H1 (cell line): ENCODE data around the gene BLTP3B. TPM values are rescaled to one million over a fixed set of nuclear protein-coding genes. Genes with fewer than 3 reads are reported as not detected.

ENCODE experiments used
- ASH2L ChIP-seq: fragments of 200-600, 300-600 bp; sonication (generic); IDR thresholded peaks from one replicate; pipeline ENCODE4 v1.7.1; 2017; ENCODE audit warnings: low read length
- BACH1 ChIP-seq: IDR thresholded peaks from 2 replicates; pipeline ENCODE4 v1.6.1; 2012; ENCODE audit warnings: low read length, improper control_type of control experiment
- CHD7 ChIP-seq: fragments of 300-600 bp; sonication (generic); IDR thresholded peaks from 2 replicates; pipeline ENCODE4 v1.7.1; 2012; ENCODE audit warnings: low read length, moderate library complexity, mild to moderate bottlenecking, inconsistent platforms; ENCODE audit not compliant: insufficient replicate concordance
- CTBP2 ChIP-seq: IDR thresholded peaks from 2 replicates; pipeline ENCODE4 v1.7.0; 2011; ENCODE audit warnings: borderline replicate concordance, mild to moderate bottlenecking, moderate library complexity, mixed read lengths, low read length; ENCODE audit not compliant: insufficient read depth, insufficient read length
- HDAC6 ChIP-seq: IDR thresholded peaks from one replicate; pipeline ENCODE4 v1.7.1; 2012; ENCODE audit warnings: low read depth, mild to moderate bottlenecking, inconsistent platforms, low read length, moderate library complexity
- KDM1A ChIP-seq: fragments of 200-600, 300-600 bp; sonication (generic); IDR thresholded peaks from 2 replicates; pipeline ENCODE4 v1.7.1; 2016; ENCODE audit warnings: mild to moderate bottlenecking, low read length, borderline replicate concordance
- MAFK ChIP-seq: IDR thresholded peaks from 2 replicates; pipeline ENCODE4 v1.6.1; 2012; ENCODE audit warnings: low read depth, mild to moderate bottlenecking, improper control_type of control experiment, low read length
- POU5F1 ChIP-seq: IDR thresholded peaks from 2 replicates; pipeline ENCODE4 v1.6.1; 2011; ENCODE audit warnings: low read depth, mild to moderate bottlenecking, low read length, moderate library complexity
- SP2 ChIP-seq: IDR thresholded peaks from 2 replicates; pipeline ENCODE4 v1.6.1; 2012; ENCODE audit warnings: mild to moderate bottlenecking, low read length, inconsistent platforms
- TAF1 ChIP-seq: IDR thresholded peaks from 2 replicates; pipeline ENCODE4 v1.6.1; 2011; ENCODE audit warnings: mild to moderate bottlenecking, low read depth, low read length
- TAF7 ChIP-seq: optimal IDR thresholded peaks from 2 replicates; pipeline ENCODE3; 2011; ENCODE audit warnings: low read depth, mild to moderate bottlenecking, inconsistent platforms, low read length, moderate library complexity, borderline replicate concordance
- polyA plus RNA-seq, 7 experiments: library from polyadenylated mRNA; depleted of rRNA in 3 of 7; stranded (reverse) in 5 of 7; unstranded in 2 of 7; fragments of >200 nt in 5 of 7; fragments of 200-250 nt in 2 of 7; gene quantifications; 1 replicate in 5 of 7; 2 replicates in 1 of 7; 4 replicates in 1 of 7; pipeline versions ENCODE4 v1.2.1 to v1.2.3, GENCODE V29; 2011 to 2013; ENCODE audit warnings: missing spikeins in 2 of 7, mixed read lengths in 2 of 7
- total RNA-seq: library from RNA; stranded (reverse); fragmentation: NEBNext Ultra II Directional; extraction: Animal tissue kit (Norgen Biotek cat#: 25700); gene quantifications from 2 replicates; pipeline ENCODE4 v1.2.1, GENCODE V29; 2021

BLTP3B gene
- total and polyA plus RNA-seq, 2 of the 8 experiments (the other 6 are each of a cell fraction or from before 2014, with no cell fraction given): 7.0 to 28.6 TPM

- TF ChIP-seq CHD7 (no peak), ASH2L (no peak), HDAC6 (no peak), TAF7 (no peak), TAF1 (peak; percentile 21; the same call in 1 of the 2 replicates), CTBP2 (no peak), KDM1A (peak; percentile 81; the same call in 1 of the 2 replicates), SP2 (no peak), BACH1 (no peak), MAFK (no peak), POU5F1 (no peak)
These were observed at the start of gene BLTP3B (continued) for GRCh38 chr12:100142851-100143559.
